NCI-H82 treated with DMSO at 0.1 percent for 48 hours (cell line): ENCODE results near the gene SART3.
"Not testable (repeated sequence)": the region's sequence is repeated elsewhere in the genome, so short reads cannot be mapped to it uniquely, and the experiment has no call there.

Source experiments
- DNase-seq: peaks from one replicate; lab custom pipeline; 2025; ENCODE audit not compliant: unreplicated experiment; lab: John Stamatoyannopoulos, UW

SART3 gene

GRCh38 chr12:108565146-108565545 is 4.2 kb upstream of the SART3 start:
- no peak for DNase-seq

DNA sequence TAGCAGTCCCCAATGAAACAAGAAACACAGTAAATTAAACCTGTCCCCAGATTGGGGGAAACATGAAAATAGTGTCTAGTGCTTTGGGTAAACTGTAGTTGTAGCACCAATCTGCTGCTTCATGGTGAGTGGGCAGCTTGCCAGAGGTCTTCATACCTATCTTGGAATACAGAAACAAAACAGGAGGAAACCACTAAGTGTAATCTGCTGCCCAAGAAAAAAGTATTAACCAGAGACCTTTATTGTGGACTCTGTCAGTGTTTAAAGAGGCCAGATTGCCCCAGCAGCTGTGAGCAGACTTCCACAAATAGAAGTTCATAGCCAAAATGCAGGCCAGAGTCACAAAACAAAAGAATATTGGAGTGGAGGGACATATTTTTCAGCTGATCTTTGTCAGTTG is 3.8 kb upstream of the SART3 start:
- no peak for DNase-seq

DNA sequence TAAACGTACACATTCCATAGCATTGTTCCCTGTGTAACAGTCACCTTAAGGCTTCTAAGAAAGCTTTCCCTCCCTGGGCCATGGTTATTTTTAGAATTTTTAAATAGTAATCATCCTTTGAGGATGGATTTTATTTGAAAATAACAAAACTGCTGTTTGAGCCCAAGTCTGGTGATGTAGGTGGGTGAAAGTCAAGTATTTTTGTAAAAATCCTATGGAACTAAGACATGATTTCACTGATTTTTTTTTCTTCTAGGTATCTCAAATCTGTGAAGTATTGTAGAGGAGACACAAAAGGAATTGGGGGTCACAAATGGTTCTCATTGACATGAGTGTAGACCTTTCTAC is 2.8 kb upstream of the SART3 start:
- no peak for DNase-seq

GRCh38 chr12:108563136-108563803 is 2.3 kb upstream of the SART3 start:
- peak; percentile 47 for DNase-seq

DNA sequence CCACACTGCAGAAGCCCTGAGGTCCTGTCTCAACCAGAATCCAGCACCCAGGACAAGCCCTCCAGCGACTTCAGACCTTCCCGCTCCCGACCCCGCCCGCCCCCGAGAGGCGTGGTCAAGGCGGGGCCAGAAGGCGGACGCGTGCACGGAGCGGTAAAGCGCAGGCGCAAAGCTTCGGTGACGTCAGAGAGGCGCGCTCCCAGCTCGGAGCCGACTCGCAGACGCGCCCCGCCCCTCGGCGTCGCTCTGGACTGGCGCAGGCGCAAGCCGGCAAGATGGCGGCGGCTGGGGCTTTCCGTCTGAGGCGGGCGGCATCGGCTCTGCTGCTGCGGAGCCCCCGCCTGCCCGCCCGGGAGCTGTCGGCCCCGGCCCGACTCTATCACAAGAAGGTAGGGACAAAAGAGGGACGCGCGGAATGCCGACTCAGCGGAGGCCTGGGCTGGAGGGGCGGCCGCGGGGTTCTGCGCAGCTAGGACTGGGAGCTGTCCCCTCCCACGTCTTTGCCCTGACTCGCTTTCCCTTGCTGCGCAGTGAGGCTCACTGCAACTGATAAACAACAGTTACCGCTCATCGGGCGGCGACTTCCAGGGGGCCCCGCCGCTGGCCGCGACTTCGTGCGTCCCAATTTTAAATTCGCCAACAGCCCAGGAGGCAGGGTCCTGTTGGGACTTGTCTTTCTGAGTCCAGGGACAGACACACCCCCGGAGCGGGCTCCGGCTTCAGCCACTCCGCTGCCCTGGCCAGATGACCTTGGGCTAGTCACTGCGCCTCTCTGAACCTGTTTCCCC is 1.6 kb upstream of the SART3 start, which contains the start of gene ISCU:
Gene ISCU (plus strand): TSS at position 249 of the 788 bp plus-strand sequence. CDS start 27 bp downstream, at position 276.
- peak; percentile 92 for DNase-seq

GRCh38 chr12:108561852-108562347 is 927 bp upstream of the SART3 start:
- peak; percentile 71 for DNase-seq

GRCh38 chr12:108560321-108560721 is 652 bp downstream of the SART3 start:
- DNase-seq, result no peak

DNA sequence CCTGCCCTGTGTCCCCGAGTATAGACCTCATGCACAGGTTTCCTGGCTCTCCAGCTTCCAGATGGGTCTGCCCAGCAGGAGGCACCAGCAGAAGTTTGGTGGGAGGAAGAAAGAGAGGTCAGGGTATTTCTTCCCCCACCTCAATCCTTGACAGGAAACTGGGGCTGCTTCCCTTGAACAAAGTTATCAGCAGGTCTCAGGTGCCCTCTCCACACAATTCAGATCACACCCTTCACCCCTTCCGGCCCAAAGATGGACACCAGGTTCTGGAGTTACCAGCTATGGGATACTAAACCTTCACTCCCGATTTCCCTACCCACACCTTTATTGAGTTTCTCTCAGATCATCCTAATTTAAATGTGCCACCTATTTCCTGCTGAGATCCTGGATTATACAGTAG is 1.2 kb downstream of the SART3 start:
- no peak for DNase-seq

DNA sequence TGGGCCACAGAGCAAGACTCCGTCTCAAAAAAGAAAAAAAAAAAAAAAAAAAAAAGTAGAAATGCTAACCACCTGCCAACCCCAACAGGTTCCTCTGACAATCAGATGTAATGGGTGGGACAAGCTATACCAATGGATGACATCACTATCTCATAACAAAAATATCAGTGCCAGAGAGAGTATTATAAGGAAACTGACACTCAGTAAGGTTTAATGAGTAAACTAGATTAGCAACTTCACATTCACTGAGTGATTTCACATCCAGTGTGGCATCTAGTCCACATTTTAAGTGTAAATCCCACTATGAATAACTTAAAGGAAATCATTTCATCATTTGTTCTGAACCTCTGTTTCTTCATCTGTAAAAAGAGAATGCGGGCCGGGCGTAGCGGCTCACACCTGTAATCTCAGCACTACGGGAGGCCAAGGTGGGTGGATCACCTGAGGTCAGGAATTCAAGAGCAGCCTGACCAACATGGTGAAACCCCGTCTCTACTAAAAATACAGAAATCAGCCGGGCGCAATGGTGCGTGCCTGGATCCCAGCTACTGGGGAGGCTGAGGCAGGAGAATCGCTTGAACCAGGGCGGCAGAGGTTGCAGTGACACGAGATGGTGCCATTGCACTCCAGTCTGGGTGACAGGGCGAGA is 1.8 kb downstream of the SART3 start:
- DNase-seq, result no peak

DNA sequence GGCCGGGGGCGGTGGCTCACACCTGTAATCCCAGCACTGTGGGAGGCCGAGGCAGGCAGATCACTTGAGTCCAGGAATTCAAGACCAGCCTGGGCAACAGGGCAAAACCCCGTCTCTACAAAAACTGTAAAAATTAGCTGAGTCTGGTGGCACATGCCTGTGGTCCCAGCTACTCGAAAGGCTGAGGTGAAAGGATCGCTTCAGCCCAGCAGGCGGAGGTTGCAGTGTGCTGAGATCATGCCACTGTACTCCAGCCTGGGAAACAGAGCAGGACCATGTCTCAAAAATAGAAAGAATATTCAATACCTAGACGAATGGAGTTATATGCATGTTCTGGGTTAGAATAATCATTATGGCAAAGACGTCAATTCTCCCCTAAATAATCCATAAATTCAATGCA is 5.6 kb downstream of the SART3 start:
- DNase-seq, result not testable (repeated sequence)

- no peak for DNase-seq
Measured at GRCh38 chr12:108553799-108554198, 7.2 kb downstream of the SART3 start.

GRCh38 chr12:108551535-108551934 is 9.4 kb downstream of the SART3 start:
- DNase-seq, result no peak

- no peak for DNase-seq
Measured at GRCh38 chr12:108548954-108549521, 11.9 kb downstream of the SART3 start.

GRCh38 chr12:108547686-108548085 is 13.3 kb downstream of the SART3 start:
- DNase-seq, result no peak

DNA sequence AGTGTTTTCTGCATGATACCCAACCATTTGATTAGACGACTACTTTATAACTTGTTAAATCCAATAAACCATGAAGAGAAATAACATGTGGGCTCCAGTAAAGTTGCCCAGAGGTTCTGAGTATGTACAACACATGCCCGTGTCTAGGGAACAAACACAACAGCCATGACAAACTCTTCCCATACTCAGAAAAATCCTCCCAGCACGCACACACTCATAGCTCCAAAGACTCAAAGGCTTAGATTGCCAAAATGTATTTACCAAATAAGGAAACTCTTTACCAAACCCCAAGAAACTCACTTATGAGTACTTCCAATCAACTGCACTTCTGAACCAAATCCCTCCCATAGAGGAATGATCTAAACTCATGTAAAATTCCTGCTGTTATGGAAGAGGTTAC is 17.3 kb downstream of the SART3 start:
- no peak for DNase-seq

- DNase-seq, result no peak
Measured at GRCh38 chr12:108542320-108542719, 18.7 kb downstream of the SART3 start.

DNA sequence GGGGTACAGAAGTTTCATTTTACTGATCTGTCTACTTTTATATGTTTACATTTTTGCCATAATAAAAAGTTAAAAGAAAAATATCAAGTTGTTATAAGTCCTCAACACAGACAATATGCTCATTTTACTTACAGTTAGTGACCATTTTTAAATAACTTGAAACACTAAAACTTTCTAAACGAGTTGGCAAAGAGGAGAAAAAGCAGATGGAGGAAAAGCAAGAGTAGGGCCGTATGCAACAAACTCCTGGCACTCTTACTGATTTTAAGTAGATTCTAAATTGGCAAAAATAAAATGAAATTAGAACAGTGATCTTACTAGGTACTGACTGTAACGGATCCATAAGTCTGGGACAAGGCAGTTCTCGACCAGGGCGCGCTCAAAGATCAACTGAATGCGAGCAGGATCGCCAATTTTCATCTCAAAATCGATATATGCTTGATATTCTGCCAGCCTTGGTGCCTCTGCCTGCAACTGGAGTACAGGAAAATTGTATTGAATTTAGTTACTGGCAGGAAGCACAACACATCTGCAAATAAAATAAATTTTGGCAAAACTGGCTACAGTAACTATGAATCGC is 22.3 kb downstream of the SART3 start:
- DNase-seq, result no peak

DNA sequence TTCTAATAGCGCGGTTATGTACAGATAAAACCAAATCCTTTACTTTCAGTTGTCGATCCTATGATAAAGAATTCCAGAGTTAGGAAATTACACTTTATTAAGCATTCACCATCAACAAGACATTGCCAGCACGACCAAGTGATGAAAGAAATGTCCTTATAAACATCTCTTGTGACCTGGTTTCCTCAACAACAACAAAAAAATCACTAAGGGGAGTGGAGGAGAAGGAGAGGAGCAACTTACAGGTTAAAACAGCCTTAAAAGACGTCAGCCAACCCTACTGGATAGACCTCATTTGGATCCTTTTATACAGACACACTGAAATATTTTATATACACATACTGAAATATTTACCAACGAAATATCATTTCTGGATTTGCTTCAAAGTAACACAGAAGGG is 22.8 kb downstream of the SART3 start:
- DNase-seq, result no peak

DNA sequence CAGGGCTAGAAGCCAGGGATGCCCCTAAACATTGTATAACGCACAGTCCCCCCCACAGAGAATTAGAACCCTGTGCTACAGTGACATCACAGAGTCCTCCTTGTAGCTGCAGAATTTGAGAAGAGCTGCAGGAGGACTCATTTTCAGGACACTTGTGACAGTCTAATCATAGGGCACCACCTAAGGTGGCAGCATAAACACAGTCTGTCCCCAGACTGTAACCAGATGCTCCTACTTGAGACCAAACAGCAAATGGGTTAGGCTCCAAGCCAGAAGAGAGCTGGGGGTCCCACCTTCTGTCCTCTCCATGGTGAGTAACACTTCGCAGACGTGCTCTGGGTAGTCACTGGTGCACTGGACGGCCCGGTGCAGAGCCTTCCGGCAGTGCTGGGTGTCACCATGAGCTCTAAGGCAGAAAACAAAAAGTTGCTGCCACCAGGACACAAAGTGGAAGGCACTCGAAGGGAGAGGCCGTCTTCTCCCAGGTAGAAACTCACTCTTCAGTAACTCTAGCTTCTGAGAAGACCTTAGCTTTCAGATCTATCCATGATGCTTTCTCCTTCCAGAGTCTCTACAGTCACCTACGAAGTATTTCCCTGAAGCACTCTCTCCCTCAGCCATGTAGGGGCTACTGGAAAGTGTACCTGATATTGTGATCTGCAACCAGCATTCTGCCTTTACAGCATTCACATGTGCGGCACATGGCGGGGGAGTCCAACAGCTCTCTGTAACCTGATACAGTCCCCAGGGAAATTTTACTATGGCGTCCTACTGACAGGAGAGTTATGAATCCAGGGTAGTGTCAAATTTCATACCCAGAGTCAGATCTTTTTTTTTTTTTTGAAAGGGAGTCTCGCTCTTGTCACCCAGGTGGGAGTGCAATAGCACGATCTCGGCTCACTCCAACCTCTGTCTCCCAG is 28.8 kb downstream of the SART3 start:
- DNase-seq, result no peak

DNA sequence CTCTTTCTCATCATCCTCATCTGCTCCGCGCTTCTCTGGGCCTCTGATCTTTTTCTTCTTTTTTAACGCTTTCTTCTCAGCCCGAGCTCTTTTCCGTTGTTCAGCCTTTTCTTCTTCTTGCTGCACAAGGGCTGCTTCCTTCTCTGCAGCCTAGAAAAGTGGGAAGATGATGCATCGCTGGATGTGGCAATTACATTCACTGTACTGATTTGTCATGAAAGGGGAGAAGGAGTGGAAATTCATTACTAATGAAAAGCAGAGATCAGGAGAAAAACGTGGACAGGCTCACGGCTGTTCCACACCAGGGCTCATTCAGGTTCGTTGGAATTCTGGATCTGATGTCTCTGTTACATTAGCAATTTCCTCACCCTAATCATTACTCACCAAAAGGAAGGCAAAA is 30.8 kb downstream of the SART3 start:
- no peak for DNase-seq
